ENCODE data around the gene CST11.

CST11 gene

DNA sequence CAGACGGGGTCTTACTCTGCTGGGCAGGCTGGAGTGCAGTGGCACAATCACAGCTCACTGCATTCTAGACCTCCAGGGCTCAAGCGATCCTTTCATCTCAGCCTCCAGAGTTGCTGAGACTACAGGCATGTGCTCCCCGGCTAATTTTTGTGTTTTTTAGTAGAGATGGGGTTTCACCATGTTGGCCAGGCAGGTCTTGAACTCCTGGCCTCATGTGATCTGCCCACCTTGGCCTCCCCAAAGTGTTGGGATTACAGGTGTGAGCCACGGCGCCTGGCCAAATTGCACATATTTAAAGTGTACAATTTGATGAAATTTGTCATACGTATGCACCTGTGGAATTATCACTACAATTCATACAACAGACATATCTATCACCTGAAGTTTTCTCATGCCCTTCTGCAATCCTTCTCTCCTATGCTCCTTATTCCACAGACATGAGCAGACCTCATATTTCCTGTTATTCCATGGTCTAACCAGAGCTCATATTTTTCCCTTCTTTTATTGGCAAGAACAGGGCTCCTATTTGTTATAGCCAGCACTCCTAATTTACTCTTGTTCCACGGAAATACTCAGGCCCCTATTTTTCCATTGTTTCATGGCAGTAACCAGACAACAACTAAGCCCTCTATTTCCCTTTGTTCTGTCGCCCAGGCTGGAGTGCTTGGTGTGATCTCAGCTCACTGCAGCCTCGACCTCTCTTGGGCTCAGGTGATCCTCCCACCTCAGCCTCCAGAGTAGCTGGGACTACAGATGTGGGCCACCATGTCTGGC lies 15.4 kb downstream of the CST11 start:
- no peak for DNase-seq (ENCODE audit: low read depth)
- TF ChIP-seq CTCF (IDR thresholded peaks at IDR 0.05; ENCODE audit: insufficient read depth, low read depth, low read length, missing control alignments) = no peak
- H3K4me3 ChIP-seq (ENCODE audit: low read length) = no peak overlapping the region

DNA sequence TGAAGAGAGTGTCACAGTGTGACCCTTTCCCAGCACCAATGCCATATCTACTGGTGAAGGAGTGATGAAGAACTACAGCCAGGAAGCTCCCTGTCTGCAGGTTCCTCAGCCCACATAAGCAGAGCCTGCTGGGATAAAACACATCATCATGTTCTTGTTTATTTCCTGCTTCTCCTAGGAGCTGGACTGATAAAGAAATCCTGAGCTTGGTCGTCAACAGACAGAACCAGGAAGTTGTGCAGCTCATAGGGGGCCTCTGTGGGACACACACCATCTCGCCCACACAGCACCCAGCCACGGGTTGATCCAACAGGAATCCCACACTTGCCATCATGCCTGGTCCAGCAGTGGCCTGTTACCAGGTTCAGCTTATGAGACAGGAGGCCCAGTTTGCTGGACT lies 16.0 kb downstream of the CST11 start:
- no peak for DNase-seq (ENCODE audit: low read depth)
- no peak for TF ChIP-seq CTCF (IDR thresholded peaks at IDR 0.05; ENCODE audit: insufficient read depth, low read depth, low read length, missing control alignments)
- no peak overlapping the region for H3K4me3 ChIP-seq (ENCODE audit: low read length)

GRCh38 chr20:23435626-23436539 lies 16.8 kb downstream of the CST11 start:
- TF ChIP-seq CTCF (IDR thresholded peaks at IDR 0.05; ENCODE audit: insufficient read depth, low read depth, low read length, missing control alignments) = no peak
- DNase-seq (ENCODE audit: low read depth) = no peak
- H3K4me3 ChIP-seq (ENCODE audit: low read length) = no peak overlapping the region

DNA sequence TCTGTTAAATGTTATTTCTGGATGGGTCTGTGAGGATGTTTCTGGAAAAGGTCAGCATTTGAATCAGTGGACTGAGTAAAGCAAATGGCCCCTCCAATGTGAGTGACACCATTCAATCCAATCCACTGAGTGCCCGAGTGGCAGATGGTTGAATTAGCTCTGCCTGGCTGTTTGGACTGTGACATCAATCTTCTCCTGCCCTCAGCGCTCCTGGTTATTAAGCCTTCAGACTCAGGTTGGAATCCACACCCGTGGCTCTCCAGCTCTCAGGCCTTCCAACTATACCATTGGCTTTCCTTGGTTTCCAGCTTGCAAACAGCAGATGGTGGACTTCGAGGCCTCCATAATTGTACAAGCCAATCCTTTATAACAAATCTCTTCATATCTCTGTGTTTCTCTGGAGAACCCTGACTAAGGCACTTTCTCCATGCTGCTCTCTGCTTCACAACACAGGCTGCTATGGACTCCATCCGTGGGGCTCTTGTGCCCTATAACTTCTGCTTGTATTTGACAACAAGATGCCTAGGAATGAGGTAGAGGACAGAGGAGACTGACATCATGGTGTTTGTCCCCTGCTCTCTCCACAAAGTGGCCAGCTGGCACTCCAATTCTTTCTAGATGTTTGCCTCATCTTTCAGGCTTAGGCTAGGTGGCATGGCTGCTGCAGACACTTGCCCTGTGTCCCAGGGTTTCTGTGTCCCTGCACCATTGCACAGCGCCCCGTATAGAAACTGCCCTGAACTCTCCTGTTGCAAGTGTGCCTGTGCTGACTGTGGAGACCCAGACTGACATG lies 18.0 kb downstream of the CST11 start:
- no peak for DNase-seq (ENCODE audit: low read depth)
- TF ChIP-seq CTCF (IDR thresholded peaks at IDR 0.05; ENCODE audit: insufficient read depth, low read depth, low read length, missing control alignments) = no peak

GRCh38 chr20:23433628-23434027 lies 19.0 kb downstream of the CST11 start:
- no peak for DNase-seq (ENCODE audit: low read depth)
- H3K4me3 ChIP-seq (ENCODE audit: low read length) = no peak overlapping the region
- TF ChIP-seq CTCF (IDR thresholded peaks at IDR 0.05; ENCODE audit: insufficient read depth, low read depth, low read length, missing control alignments) = no peak

More for the DNA sequence above, 18.0 kb downstream of the CST11 start:
- no peak overlapping the region for H3K4me3 ChIP-seq (ENCODE audit: low read length)

DNA sequence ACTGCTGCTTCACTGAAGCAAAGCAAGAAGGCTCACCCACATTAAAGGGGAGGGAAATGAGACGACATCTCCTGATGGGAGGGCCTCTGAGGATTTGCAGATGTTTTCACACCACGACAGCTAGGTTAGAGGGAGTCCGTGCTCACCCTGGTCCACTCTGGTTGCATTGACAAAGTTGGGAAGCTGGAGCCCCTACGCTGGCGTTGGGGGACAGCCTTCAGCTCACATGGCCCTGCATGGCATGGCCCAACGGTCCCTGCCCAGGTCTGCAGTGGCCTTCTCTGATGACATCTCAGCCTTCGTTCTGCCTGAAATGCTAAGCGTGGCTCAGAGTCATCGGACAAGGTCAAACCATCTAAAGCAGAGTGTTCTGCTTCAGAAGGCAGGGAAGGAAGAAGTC lies 27.5 kb downstream of the CST11 start:
- no peak for DNase-seq (ENCODE audit: low read depth)
- H3K4me3 ChIP-seq (ENCODE audit: low read length) = no peak overlapping the region
- TF ChIP-seq CTCF (IDR thresholded peaks at IDR 0.05; ENCODE audit: insufficient read depth, low read depth, low read length, missing control alignments) = no peak

Data from epithelial cell of esophagus (primary cell).